Measurements from ENCODE around the gene AGBL5. TPM values are rescaled to one million over a fixed set of nuclear protein-coding genes. Genes with fewer than 3 reads are reported as not detected.

Gene AGBL5
- total RNA-seq, 2 experiments from 2014 or later, result 12.2 to 16.4 TPM

DNA sequence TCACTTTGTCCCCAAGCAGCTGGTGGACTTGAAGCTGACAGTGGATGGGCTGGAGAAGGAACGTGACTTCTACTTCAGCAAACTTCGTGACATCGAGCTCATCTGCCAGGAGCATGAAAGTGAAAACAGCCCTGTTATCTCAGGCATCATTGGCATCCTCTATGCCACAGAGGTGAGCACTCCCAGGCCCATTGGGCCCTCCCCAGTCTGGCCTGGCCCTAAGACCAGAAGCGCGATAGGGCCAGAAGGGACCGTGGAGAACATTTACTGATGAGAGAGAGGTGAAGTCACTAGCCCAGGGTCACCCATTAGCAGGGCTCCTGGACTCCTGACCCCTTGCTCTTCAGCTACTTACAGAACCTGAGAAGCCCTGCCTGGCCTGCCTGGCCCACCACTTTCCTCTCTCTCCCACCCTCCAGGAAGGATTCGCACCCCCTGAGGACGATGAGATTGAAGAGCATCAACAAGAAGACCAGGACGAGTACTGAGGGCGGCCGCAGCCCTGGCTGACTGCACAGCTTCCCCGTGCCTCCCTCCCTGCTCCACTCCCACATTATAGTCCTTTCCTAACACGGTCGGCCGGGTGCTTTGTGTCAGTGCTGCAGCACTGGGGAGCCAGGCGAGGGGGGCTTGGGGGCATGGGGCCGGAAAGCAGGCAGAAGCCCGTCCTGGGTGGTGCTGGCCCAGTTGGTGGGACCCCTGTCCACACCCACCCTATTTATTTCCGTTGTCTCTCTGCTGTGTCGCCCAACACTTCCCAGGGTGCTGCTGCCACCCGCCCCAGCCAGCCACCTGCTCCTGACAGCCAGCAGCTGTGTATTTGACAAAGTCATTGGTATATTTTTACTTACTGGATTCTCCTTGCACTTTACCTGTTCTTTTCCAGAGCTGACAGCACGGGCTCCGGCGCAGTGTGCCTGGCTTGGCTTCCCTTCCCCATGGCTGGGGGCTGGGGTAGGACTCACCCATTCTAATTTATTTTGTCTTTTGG is 25.3 kb upstream of the AGBL5 start:
- no peaks in the 10 kb centered on the region for H3K27me3 Mint-ChIP-seq
- H3K9me3 Mint-ChIP-seq, result no peaks in the 10 kb centered on the region
- peaks cover 6% of the 10 kb centered on the region for H3K36me3 Mint-ChIP-seq (ENCODE audit: low read depth)
- no peak overlapping the region for H3K27ac Mint-ChIP-seq
- CTCF ChIA-PET, result interaction anchor here (1.3 to 1.9 kb wide), 3 partner anchors 9 to 180 kb away, joined by 3 to 4 read pairs (median 4); no protein-coding TSS in a partner anchor
- no peak overlapping the region for H3K4me3 Mint-ChIP-seq
- intact Hi-C loops (cut with micrococcal nuclease), result no loop called here
- TF ChIP-seq, protein P1, sequence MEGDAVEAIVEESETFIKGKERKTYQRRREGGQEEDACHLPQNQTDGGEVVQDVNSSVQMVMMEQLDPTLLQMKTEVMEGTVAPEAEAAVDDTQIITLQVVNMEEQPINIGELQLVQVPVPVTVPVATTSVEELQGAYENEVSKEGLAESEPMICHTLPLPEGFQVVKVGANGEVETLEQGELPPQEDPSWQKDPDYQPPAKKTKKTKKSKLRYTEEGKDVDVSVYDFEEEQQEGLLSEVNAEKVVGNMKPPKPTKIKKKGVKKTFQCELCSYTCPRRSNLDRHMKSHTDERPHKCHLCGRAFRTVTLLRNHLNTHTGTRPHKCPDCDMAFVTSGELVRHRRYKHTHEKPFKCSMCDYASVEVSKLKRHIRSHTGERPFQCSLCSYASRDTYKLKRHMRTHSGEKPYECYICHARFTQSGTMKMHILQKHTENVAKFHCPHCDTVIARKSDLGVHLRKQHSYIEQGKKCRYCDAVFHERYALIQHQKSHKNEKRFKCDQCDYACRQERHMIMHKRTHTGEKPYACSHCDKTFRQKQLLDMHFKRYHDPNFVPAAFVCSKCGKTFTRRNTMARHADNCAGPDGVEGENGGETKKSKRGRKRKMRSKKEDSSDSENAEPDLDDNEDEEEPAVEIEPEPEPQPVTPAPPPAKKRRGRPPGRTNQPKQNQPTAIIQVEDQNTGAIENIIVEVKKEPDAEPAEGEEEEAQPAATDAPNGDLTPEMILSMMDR (IDR thresholded peaks at IDR 0.05), result no peak
- peaks cover 13% of the 10 kb centered on the region for H3K4me1 Mint-ChIP-seq (ENCODE audit: low read depth)
- no peak for ATAC-seq
- no peak for DNase-seq
- POLR2A ChIA-PET, result interaction anchor here (0.9 kb wide), 1 partner anchor 33 kb away, joined by 3 read pairs; no protein-coding TSS in a partner anchor

DNA sequence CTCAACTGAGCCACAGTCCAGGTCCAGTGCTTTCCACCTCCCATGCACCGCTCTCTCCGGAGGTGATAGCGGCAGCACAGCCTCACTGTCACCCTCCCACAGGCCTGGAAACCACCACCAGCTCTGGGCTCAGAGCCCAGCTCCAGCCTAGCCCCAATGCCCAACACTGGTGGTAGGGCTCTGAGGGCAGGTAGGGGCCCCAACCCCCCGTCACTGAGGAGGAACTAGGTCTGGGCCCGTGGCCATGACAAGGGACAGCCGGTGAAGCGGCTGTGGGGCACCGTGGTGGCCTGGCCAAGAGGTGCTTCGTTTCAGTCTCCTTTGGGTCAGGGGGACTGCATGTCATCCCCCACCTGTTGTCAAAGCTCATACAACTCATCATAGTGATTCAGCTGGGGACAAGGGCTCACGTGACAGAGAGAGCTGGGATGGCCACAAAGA is 24.2 kb upstream of the AGBL5 start:
- Mint-ChIP-seq H3K4me1 (ENCODE audit: low read depth) (peaks cover 18% of the 10 kb centered on the region), H3K27me3 (no peaks in the 10 kb centered on the region), H3K36me3 (ENCODE audit: low read depth) (peaks cover 12% of the 10 kb centered on the region), H3K4me3 (no peak overlapping the region), H3K9me3 (no peaks in the 10 kb centered on the region), H3K27ac (no peak overlapping the region)
- intact Hi-C loops (cut with micrococcal nuclease), result no loop called here
- ChIA-PET CTCF (interaction anchor here (1.9 kb wide), 1 partner anchor 65 kb away, joined by 4 read pairs; no protein-coding TSS in a partner anchor), POLR2A (no interaction called here)
- DNase-seq (no peak), ATAC-seq (no peak)
- TF ChIP-seq, protein P1 (IDR thresholded peaks at IDR 0.05), result no peak

DNA sequence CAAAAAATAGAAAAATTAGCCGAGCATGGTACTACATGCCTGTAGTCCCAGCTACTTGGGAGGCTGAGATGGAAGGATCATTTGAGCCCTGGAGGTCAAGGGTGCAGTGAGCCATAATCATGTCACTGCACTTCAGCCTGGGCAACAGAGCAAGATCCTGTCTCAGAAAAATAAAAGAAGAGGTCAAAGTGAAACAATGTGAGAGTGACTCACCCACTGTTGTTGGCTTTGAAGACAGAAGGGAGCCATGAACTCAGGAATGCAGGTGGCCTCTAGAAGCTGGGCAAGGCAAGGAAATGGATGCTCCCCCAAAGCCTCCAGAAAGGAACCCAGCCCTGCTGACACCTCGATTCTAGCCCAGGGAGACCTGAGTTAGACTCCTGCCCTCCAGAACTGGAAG is 22.4 kb upstream of the AGBL5 start:
- Mint-ChIP-seq H3K4me3 (no peak overlapping the region), H3K36me3 (ENCODE audit: low read depth) (peaks cover 19% of the 10 kb centered on the region), H3K9me3 (no peaks in the 10 kb centered on the region), H3K27me3 (no peaks in the 10 kb centered on the region), H3K27ac (no peak overlapping the region), H3K4me1 (ENCODE audit: low read depth) (peaks cover 26% of the 10 kb centered on the region)
- CTCF ChIA-PET, result no interaction called here
- DNase-seq, result no peak
- POLR2A ChIA-PET, result interaction anchor here (0.9 to 1.1 kb wide), 3 partner anchors 21 to 46 kb away, joined by 3 read pairs; no protein-coding TSS in a partner anchor
- intact Hi-C loops (cut with micrococcal nuclease), result no loop called here
- TF ChIP-seq, protein P1 (IDR thresholded peaks at IDR 0.05), result no peak
- no peak for ATAC-seq

DNA sequence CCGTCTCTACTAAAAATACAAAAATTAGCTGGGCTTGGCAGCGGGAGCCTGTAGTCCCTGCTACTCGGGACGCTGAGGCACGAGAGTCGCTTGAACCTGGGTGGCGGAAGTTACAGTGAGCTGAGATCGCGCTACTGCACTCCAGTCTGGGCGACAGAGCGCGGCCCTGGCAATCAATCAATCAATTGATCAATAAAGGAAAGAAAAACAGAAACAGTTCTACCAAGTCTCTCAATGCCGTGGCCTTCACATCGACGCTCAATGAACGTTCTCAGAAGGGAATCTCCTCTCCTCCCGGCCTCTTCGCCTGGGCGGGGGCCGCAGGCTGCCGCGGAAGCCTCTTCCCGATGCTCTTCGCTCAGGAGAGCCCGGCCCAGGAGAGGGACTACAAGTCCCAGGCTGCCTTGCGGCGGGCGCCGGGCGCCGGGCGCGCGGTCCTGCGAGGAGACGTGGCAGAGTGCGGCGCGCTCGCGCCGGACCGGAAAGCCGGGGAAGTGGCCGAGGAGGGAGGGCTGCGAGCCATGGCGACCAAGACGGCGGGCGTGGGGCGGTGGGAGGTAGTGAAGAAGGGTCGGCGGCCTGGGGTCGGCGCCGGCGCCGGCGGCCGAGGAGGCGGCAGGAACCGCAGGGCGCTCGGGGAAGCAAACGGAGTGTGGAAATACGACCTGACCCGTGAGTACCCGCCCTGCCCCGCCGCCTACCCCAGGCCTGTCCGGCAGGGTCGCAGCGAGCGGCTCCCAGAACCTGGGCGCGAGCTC is 18.8 kb upstream of the AGBL5 start, which contains the start of gene TMEM214:
TSS of gene TMEM214 (plus strand) at position 471 of the 758 bp plus-strand sequence. CDS start at position 522, 51 bp downstream.
- intact Hi-C loops (cut with micrococcal nuclease), result no loop called here
- ATAC-seq (peak; percentile 95), DNase-seq (peak; percentile 85)
- Mint-ChIP-seq H3K4me1 (ENCODE audit: low read depth) (peaks cover 33% of the 10 kb centered on the region), H3K27ac (peak within 1 kb of the TSS; percentile 88), H3K36me3 (ENCODE audit: low read depth) (peaks cover 40% of the 10 kb centered on the region), H3K4me3 (peak within 1 kb of the TSS; percentile 94), H3K9me3 (no peaks in the 10 kb centered on the region), H3K27me3 (no peaks in the 10 kb centered on the region)
- POLR2A ChIA-PET, result interaction anchor here (1.0 to 3.9 kb wide), 6 partner anchors 10 to 55 kb away, joined by 3 to 23 read pairs (median 4); partner anchors contain the start of gene AGBL5
- CTCF ChIA-PET, result interaction anchor here (0.8 to 2.2 kb wide), 5 partner anchors 18 to 247 kb away, joined by 3 to 8 read pairs (median 5); partner anchors contain the start of gene AGBL5
- TF ChIP-seq, protein P1 (IDR thresholded peaks at IDR 0.05), result no peak
